HUES64 (cell line): ENCODE measurements around the gene GSK3B.

Experiments used
- H3K27ac ChIP-seq: 2 replicates; pipeline ENCODE4 v1.7.0; 2013; ENCODE audit warnings: low read depth, low read length, inconsistent platforms
- H3K27me3 ChIP-seq: 2 replicates; pipeline ENCODE4 v1.6.1; 2013; ENCODE audit warnings: mild to moderate bottlenecking, low read length; ENCODE audit not compliant: insufficient read depth
- H3K36me3 ChIP-seq: 2 replicates; pipeline ENCODE4 v1.6.1; 2013; ENCODE audit warnings: mild to moderate bottlenecking, low read length; ENCODE audit not compliant: insufficient read depth
- H3K4me1 ChIP-seq: 2 replicates; pipeline ENCODE4 v1.6.1; 2013; ENCODE audit warnings: mild to moderate bottlenecking, low read length, moderate library complexity; ENCODE audit not compliant: insufficient read depth
- H3K4me3 ChIP-seq: 2 replicates; pipeline ENCODE4 v1.5.1; 2013; ENCODE audit warnings: mild to moderate bottlenecking, low read length, moderate library complexity
- H3K9ac ChIP-seq: 2 replicates; pipeline ENCODE4 v1.6.1; 2013; ENCODE audit warnings: mild to moderate bottlenecking, low read depth, low read length
- H3K9me3 ChIP-seq: 2 replicates; pipeline ENCODE4 v1.6.1; 2013; ENCODE audit warnings: low read depth, low read length; ENCODE audit not compliant: insufficient read depth
- WGBS: fragments of 150-250, 120-280 bp; methylation state at CpG from one replicate; pipeline ENCODE4 v1.1.7; 2013; ENCODE audit warnings: missing lambda C conversion rate; 5-methylcytosine and 5-hydroxymethylcytosine counted together

The GSK3B gene

GRCh38 chr3:119973018-119973646, 121.1 kb downstream of the GSK3B start:
- no peak overlapping the region for H3K4me3 ChIP-seq
- H3K27ac ChIP-seq, result no peak overlapping the region

GRCh38 chr3:119969759-119970158, 124.5 kb downstream of the GSK3B start:
- Histone ChIP-seq H3K27me3 (no peaks in the 10 kb centered on the region), H3K9me3 (no peaks in the 10 kb centered on the region), H3K27ac (no peak overlapping the region), H3K36me3 (no peaks in the 10 kb centered on the region), H3K9ac (no peak overlapping the region), H3K4me3 (no peak overlapping the region), H3K4me1 (peaks cover 3% of the 10 kb centered on the region; the same call in 1 of the 2 replicates)
- WGBS, result 99% methylated on average over 2 of the region's 4 CpGs

More at GRCh38 chr3:119973018-119973646, 121.1 kb downstream of the GSK3B start:
- 97% methylated on average over 7 of the region's 7 CpGs for WGBS
- Histone ChIP-seq H3K36me3 (no peaks in the 10 kb centered on the region), H3K9ac (no peak overlapping the region), H3K4me1 (peaks cover 3% of the 10 kb centered on the region; the same call in 1 of the 2 replicates), H3K27me3 (no peaks in the 10 kb centered on the region), H3K9me3 (no peaks in the 10 kb centered on the region)

GRCh38 chr3:119967353-119968006, 126.8 kb downstream of the GSK3B start:
- 92% methylated on average over 7 of the region's 7 CpGs for WGBS
- Histone ChIP-seq H3K36me3 (peaks cover 3% of the 10 kb centered on the region; the same call in 1 of the 2 replicates), H3K4me3 (no peak overlapping the region), H3K9me3 (0 out of 2 replicates have a peak, but pooled peaks cover 3% of the 10 kb centered on the region), H3K27ac (no peak overlapping the region), H3K4me1 (peaks cover 3% of the 10 kb centered on the region; the same call in 1 of the 2 replicates), H3K27me3 (no peaks in the 10 kb centered on the region), H3K9ac (no peak overlapping the region)

- H3K9me3 ChIP-seq, result 0 out of 2 replicates have a peak, but pooled peaks cover 4% of the 10 kb centered on the region
- WGBS, result 0% methylated on average over 1 of the region's 1 CpG
- H3K27ac ChIP-seq, result no peak overlapping the region
- no peak overlapping the region for H3K9ac ChIP-seq
- peaks cover 3% of the 10 kb centered on the region; the same call in 1 of the 2 replicates for H3K36me3 ChIP-seq
- H3K4me3 ChIP-seq, result no peak overlapping the region
- peaks cover 3% of the 10 kb centered on the region; the same call in 1 of the 2 replicates for H3K4me1 ChIP-seq
- H3K27me3 ChIP-seq, result no peaks in the 10 kb centered on the region
Measured at GRCh38 chr3:119965692-119966091, 128.6 kb downstream of the GSK3B start.

GRCh38 chr3:119964294-119964693, 130.0 kb downstream of the GSK3B start:
- Histone ChIP-seq H3K27me3 (no peaks in the 10 kb centered on the region), H3K36me3 (peaks cover 3% of the 10 kb centered on the region; the same call in 1 of the 2 replicates), H3K9me3 (0 out of 2 replicates have a peak, but pooled peaks cover 4% of the 10 kb centered on the region), H3K27ac (no peak overlapping the region), H3K4me1 (no peaks in the 10 kb centered on the region), H3K9ac (no peak overlapping the region), H3K4me3 (no peak overlapping the region)
- WGBS, result no CpG with 5 or more reads among the region's 2 CpGs

- Histone ChIP-seq H3K36me3 (no peaks in the 10 kb centered on the region), H3K27me3 (no peaks in the 10 kb centered on the region), H3K4me1 (no peaks in the 10 kb centered on the region), H3K27ac (no peak overlapping the region), H3K9ac (no peak overlapping the region), H3K9me3 (no peaks in the 10 kb centered on the region), H3K4me3 (no peak overlapping the region)
- 94% methylated on average over 6 of the region's 6 CpGs for WGBS
Measured at GRCh38 chr3:119955972-119956371, 138.3 kb downstream of the GSK3B start.

- Histone ChIP-seq H3K9ac (no peak overlapping the region), H3K4me1 (0 out of 2 replicates have a peak, but pooled peaks cover 4% of the 10 kb centered on the region), H3K27me3 (no peaks in the 10 kb centered on the region), H3K27ac (no peak overlapping the region), H3K36me3 (no peaks in the 10 kb centered on the region), H3K4me3 (no peak overlapping the region), H3K9me3 (no peaks in the 10 kb centered on the region)
- WGBS, result 97% methylated on average over 3 of the region's 3 CpGs
Measured at GRCh38 chr3:119950666-119951325, 143.5 kb downstream of the GSK3B start.

GRCh38 chr3:119945291-119945690, 149.0 kb downstream of the GSK3B start:
- no CpG with 5 or more reads among the region's 1 CpG for WGBS
- Histone ChIP-seq H3K9me3 (no peaks in the 10 kb centered on the region), H3K4me3 (no peak overlapping the region), H3K36me3 (no peaks in the 10 kb centered on the region), H3K9ac (no peak overlapping the region), H3K4me1 (no peaks in the 10 kb centered on the region), H3K27me3 (no peaks in the 10 kb centered on the region), H3K27ac (no peak overlapping the region)

GRCh38 chr3:119944091-119944490, 150.2 kb downstream of the GSK3B start:
- 87% methylated on average over 2 of the region's 2 CpGs for WGBS
- no peak overlapping the region for H3K9ac ChIP-seq
- no peaks in the 10 kb centered on the region for H3K27me3 ChIP-seq

GRCh38 chr3:119939077-119939476, 155.2 kb downstream of the GSK3B start:
- Histone ChIP-seq H3K27ac (no peak overlapping the region), H3K4me1 (no peaks in the 10 kb centered on the region), H3K9ac (no peak overlapping the region), H3K4me3 (no peak overlapping the region), H3K27me3 (no peaks in the 10 kb centered on the region), H3K36me3 (no peaks in the 10 kb centered on the region), H3K9me3 (no peaks in the 10 kb centered on the region)
- 100% methylated on average over 1 of the region's 1 CpG for WGBS

More at GRCh38 chr3:119944091-119944490, 150.2 kb downstream of the GSK3B start:
- Histone ChIP-seq H3K4me3 (no peak overlapping the region), H3K36me3 (no peaks in the 10 kb centered on the region), H3K4me1 (no peaks in the 10 kb centered on the region), H3K27ac (no peak overlapping the region), H3K9me3 (no peaks in the 10 kb centered on the region)

GRCh38 chr3:119937229-119937628, 157.0 kb downstream of the GSK3B start:
- no peaks in the 10 kb centered on the region for H3K9me3 ChIP-seq
- no peaks in the 10 kb centered on the region for H3K36me3 ChIP-seq
- no peaks in the 10 kb centered on the region for H3K27me3 ChIP-seq
- no peak overlapping the region for H3K9ac ChIP-seq
- WGBS, result 89% methylated on average over 2 of the region's 2 CpGs
- no peak overlapping the region for H3K4me3 ChIP-seq
- H3K27ac ChIP-seq, result no peak overlapping the region
- no peaks in the 10 kb centered on the region for H3K4me1 ChIP-seq
